GM18861 (cell line): ENCODE data around the gene NSUN7.

Experiments used
- ATAC-seq: cut with Tn5 transposase; IDR thresholded peaks from one replicate; pipeline ENCODE4 v1.9.1; 2021; ENCODE audit not compliant: unreplicated experiment

NSUN7 gene

DNA sequence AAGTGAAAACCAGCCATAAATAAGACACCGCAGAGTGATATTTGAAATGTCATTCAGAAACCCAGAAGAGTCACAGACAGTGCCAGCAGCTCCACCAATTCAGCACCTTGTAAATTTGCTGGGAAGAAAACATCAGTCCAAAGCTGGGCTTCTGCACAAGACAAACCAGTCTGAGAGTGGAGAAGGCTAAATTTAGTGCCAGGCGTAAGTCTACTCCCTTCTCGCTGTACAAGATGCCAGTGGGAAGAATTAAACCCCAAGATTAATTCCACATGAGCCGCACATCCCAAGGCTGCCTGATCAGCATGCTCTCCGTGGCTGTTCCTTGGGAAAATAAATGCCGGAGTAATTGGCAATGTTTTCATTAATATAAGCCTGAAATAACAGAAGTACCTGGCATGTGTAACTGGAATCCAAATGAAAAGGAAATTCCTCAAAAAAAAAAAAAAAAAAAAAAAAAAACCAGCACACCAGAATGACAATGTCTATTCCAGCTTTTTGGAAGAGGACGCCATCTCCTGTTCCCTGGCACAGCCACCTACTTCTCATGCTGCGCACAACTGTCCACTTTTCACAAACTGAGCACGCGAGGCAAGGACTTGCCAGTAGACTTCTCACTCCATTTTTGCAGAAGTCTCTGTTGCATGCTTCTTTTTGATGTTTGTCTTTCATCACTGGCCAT is 95.5 kb downstream of the NSUN7 start:
- ATAC-seq, result no peak

- ATAC-seq, result no peak
These were observed 96.8 kb downstream of the NSUN7 start for GRCh38 chr4:40846532-40846931.

DNA sequence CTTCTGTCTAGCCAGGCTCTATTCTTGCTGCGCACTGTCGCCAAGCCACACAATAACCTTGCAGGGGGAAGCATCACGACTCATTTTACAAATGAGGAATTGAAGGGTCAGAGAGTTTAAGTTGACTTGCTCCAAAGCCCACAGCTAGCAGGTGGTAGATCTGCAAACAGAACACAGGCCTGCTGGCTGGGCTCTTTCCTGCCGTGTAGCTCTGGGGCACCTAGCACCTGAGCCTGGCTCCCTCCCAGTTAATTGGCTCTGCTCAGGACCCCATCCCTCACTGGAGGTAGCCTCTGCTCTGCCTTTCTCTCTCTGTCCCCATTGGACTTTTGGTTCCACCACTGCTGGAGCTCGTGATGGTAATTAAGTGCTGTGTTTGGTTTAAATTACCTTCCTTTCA is 98.5 kb downstream of the NSUN7 start:
- no peak for ATAC-seq

GRCh38 chr4:40848940-40849339 is 99.2 kb downstream of the NSUN7 start:
- no peak for ATAC-seq

GRCh38 chr4:40850496-40850895 is 100.7 kb downstream of the NSUN7 start:
- ATAC-seq, result no peak

- no peak for ATAC-seq
These were observed 106.6 kb downstream of the NSUN7 start for GRCh38 chr4:40856277-40856839.

- ATAC-seq, result peak; percentile 83
These were observed 107.1 kb downstream of the NSUN7 start for GRCh38 chr4:40856840-40857362.

GRCh38 chr4:40857956-40858355 is 108.2 kb downstream of the NSUN7 start:
- no peak for ATAC-seq

DNA sequence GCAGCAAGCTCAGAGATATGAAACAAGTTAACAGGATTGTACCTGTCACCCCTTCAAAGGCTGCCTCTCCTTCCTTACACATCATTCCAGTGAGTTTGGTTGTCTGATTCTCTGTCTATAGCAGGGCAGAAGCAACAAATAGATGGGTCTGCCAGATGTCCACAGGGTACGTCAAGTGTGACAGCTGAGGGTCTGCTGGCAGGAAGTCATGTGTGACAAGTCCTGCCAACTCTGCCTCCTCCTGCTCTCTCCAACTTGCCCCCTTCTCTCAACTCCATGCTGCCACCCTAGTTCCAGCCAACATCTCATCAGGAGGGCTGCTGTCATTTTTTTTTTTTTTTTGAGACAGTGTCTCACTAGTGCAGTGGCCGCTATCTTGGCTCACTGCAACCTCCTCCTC is 109.2 kb downstream of the NSUN7 start:
- no peak for ATAC-seq
